Peyer's patch (tissue), 4 donors: ENCODE data around the gene CHAD.

ENCODE experiments used
- POLR2A ChIP-seq, 2 donors: fragments of 450-650 bp; IDR thresholded peaks; one replicate each; pipeline ENCODE4 v1.5.1; 2017; ENCODE audit warnings: antibody characterized with exemption in 2 of 2, mild to moderate bottlenecking in 2 of 2, moderate library complexity in 2 of 2
- TF ChIP-seq, protein P1 (sequence below), 6 experiments: fragments of 450-650 bp in 4 of 6; fragments of 200-600 bp in 2 of 6; sonication (generic) in 1 of 6; IDR thresholded peaks; one replicate each; pipeline ENCODE4 v1.5.1; 2017 to 2019; ENCODE audit warnings: antibody characterized with exemption in 6 of 6, mild to moderate bottlenecking in 3 of 6, moderate library complexity in 1 of 6

- TF ChIP-seq, protein P1, sequence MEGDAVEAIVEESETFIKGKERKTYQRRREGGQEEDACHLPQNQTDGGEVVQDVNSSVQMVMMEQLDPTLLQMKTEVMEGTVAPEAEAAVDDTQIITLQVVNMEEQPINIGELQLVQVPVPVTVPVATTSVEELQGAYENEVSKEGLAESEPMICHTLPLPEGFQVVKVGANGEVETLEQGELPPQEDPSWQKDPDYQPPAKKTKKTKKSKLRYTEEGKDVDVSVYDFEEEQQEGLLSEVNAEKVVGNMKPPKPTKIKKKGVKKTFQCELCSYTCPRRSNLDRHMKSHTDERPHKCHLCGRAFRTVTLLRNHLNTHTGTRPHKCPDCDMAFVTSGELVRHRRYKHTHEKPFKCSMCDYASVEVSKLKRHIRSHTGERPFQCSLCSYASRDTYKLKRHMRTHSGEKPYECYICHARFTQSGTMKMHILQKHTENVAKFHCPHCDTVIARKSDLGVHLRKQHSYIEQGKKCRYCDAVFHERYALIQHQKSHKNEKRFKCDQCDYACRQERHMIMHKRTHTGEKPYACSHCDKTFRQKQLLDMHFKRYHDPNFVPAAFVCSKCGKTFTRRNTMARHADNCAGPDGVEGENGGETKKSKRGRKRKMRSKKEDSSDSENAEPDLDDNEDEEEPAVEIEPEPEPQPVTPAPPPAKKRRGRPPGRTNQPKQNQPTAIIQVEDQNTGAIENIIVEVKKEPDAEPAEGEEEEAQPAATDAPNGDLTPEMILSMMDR (IDR thresholded peaks at IDR 0.05): no peak
- TF ChIP-seq POLR2A (IDR thresholded peaks at IDR 0.05): no peak
These were observed 37.0 kb upstream of the CHAD start for GRCh38 chr17:50505591-50506130.
